ENCODE results near the gene CYB561A3. TPM values are rescaled to one million over a fixed set of nuclear protein-coding genes. Genes with fewer than 3 reads are reported as not detected.

CYB561A3 gene
- total RNA-seq, 3 donors from 2014 or later (not counting 1 experiment from before 2014, with no cell fraction given) = 24.6 to 33.5 (median 30.2) TPM

- intact Hi-C loops (cut with micrococcal nuclease) = no loop called here
- H3K27ac Mint-ChIP-seq = peak overlapping the region in 1 of 2 donors; percentile 44
- no peaks in the 10 kb centered on the region for H3K27me3 Mint-ChIP-seq (ENCODE audit: low read depth in 2 of 2)
- Histone ChIP-seq H3K27me3 (ENCODE audit: control insufficient read depth, insufficient read depth, low read length) (no peaks in the 10 kb centered on the region), H3K4me3 (ENCODE audit: low read length) (no peak overlapping the region), H3K36me3 (ENCODE audit: control insufficient read depth, insufficient read depth, low read length) (peaks cover 40% of the 10 kb centered on the region), H3K4me1 (ENCODE audit: control insufficient read depth, insufficient read depth, low read length) (no peaks in the 10 kb centered on the region), H3K27ac (ENCODE audit: low read length) (no peak overlapping the region), H3K9me3 (ENCODE audit: control insufficient read depth, insufficient read depth, low read length) (no peaks in the 10 kb centered on the region)
- H3K4me3 Mint-ChIP-seq = no peak overlapping the region
- peaks cover 0 to 4% of the 10 kb centered on the region in 2 donors for H3K4me1 Mint-ChIP-seq
- H3K36me3 Mint-ChIP-seq = no peaks in the 10 kb centered on the region
- DNase-seq = no peak
- H3K9me3 Mint-ChIP-seq = no peaks in the 10 kb centered on the region
- 81% methylated on average over 11 of the region's 11 CpGs for WGBS (ENCODE audit: insufficient coverage)
- no peak for TF ChIP-seq CTCF (IDR thresholded peaks at IDR 0.05)
- peak in 1 of 3 donors; percentile 38 for ATAC-seq
These were observed 13.7 kb downstream of the CYB561A3 start for GRCh38 chr11:61347916-61348461.

GRCh38 chr11:61345954-61346843 is 15.5 kb downstream of the CYB561A3 start:
- Histone ChIP-seq H3K4me1 (ENCODE audit: control insufficient read depth, insufficient read depth, low read length) (no peaks in the 10 kb centered on the region), H3K27ac (ENCODE audit: low read length) (no peak overlapping the region), H3K27me3 (ENCODE audit: control insufficient read depth, insufficient read depth, low read length) (no peaks in the 10 kb centered on the region), H3K36me3 (ENCODE audit: control insufficient read depth, insufficient read depth, low read length) (peaks cover 29% of the 10 kb centered on the region), H3K9me3 (ENCODE audit: control insufficient read depth, insufficient read depth, low read length) (no peaks in the 10 kb centered on the region), H3K4me3 (ENCODE audit: low read length) (no peak overlapping the region)
- TF ChIP-seq CTCF (IDR thresholded peaks at IDR 0.05) = no peak
- WGBS (ENCODE audit: insufficient coverage) = 82% methylated on average over 14 of the region's 14 CpGs
- Mint-ChIP-seq H3K9me3 (no peaks in the 10 kb centered on the region), H3K4me3 (no peak overlapping the region), H3K36me3 (no peaks in the 10 kb centered on the region), H3K4me1 (peaks cover 0 to 4% of the 10 kb centered on the region in 2 donors), H3K27me3 (ENCODE audit: low read depth in 2 of 2) (no peaks in the 10 kb centered on the region), H3K27ac (no peak overlapping the region)
- no peak for ATAC-seq
- no peak for DNase-seq
- intact Hi-C loops (cut with micrococcal nuclease) = no loop called here

GRCh38 chr11:61345170-61345610 is 16.5 kb downstream of the CYB561A3 start:
- Histone ChIP-seq H3K27me3 (ENCODE audit: control insufficient read depth, insufficient read depth, low read length) (no peaks in the 10 kb centered on the region), H3K36me3 (ENCODE audit: control insufficient read depth, insufficient read depth, low read length) (peaks cover 21% of the 10 kb centered on the region), H3K9me3 (ENCODE audit: control insufficient read depth, insufficient read depth, low read length) (no peaks in the 10 kb centered on the region), H3K4me3 (ENCODE audit: low read length) (no peak overlapping the region), H3K4me1 (ENCODE audit: control insufficient read depth, insufficient read depth, low read length) (no peaks in the 10 kb centered on the region), H3K27ac (ENCODE audit: low read length) (no peak overlapping the region)
- TF ChIP-seq CTCF (IDR thresholded peaks at IDR 0.05) = no peak
- Mint-ChIP-seq H3K27ac (no peak overlapping the region), H3K36me3 (no peaks in the 10 kb centered on the region), H3K4me3 (no peak overlapping the region), H3K27me3 (ENCODE audit: low read depth in 2 of 2) (no peaks in the 10 kb centered on the region), H3K9me3 (no peaks in the 10 kb centered on the region), H3K4me1 (peaks cover 0 to 4% of the 10 kb centered on the region in 2 donors)
- intact Hi-C loops (cut with micrococcal nuclease) = no loop called here
- no peak for DNase-seq
- 86% methylated on average over 4 of the region's 4 CpGs for WGBS (ENCODE audit: insufficient coverage)
- ATAC-seq = no peak
